ENCODE data around the gene CPNE7.

GRCh38 chr16:89599902-89600301 lies 24.3 kb downstream of the CPNE7 start:
- TF ChIP-seq JUN (CRISPR knock-in tag; IDR thresholded peaks at IDR 0.05) (no peak), MAX (IDR thresholded peaks at IDR 0.05) (no peak), MAZ (IDR thresholded peaks at IDR 0.05; ENCODE audit: borderline replicate concordance, low read depth, low read length) (no peak), MAZ (CRISPR knock-in tag; IDR thresholded peaks at IDR 0.05; ENCODE audit: low read depth) (no peak), JUND (CRISPR knock-in tag; IDR thresholded peaks at IDR 0.05) (no peak), ZNF274 (CRISPR knock-in tag; IDR thresholded peaks at IDR 0.05) (no peak), DZIP1 (CRISPR knock-in tag; IDR thresholded peaks at IDR 0.05) (no peak), PBX3 (CRISPR knock-in tag; IDR thresholded peaks at IDR 0.05; ENCODE audit: borderline replicate concordance) (no peak), ZNF713 (CRISPR knock-in tag; IDR thresholded peaks at IDR 0.05) (no peak), CTCF (CRISPR knock-in tag; IDR thresholded peaks at IDR 0.05) (no peak), HINFP (CRISPR knock-in tag; IDR thresholded peaks at IDR 0.05; ENCODE audit: low read depth) (no peak), DMAP1 (CRISPR knock-in tag; IDR thresholded peaks at IDR 0.05) (no peak), ZNF740 (CRISPR knock-in tag; IDR thresholded peaks at IDR 0.05) (no peak), ZNF354B (CRISPR knock-in tag; IDR thresholded peaks at IDR 0.05) (no peak), TBP (CRISPR knock-in tag; IDR thresholded peaks at IDR 0.05) (no peak)

All from HepG2 (cell line).